ENCODE measurements around the gene PDE4B. TPM values are rescaled to one million over a fixed set of nuclear protein-coding genes. Genes with fewer than 3 reads are reported as not detected.

Gene PDE4B
- total RNA-seq, 1 experiment from 2014 or later, result not detected

- no peak for TF ChIP-seq CTCF (IDR thresholded peaks at IDR 0.05; ENCODE audit: insufficient read depth in 1 of 2, low read depth in 1 of 2, low read length in 1 of 2, severe bottlenecking in 1 of 2, unreplicated experiment in 1 of 2)
- Mint-ChIP-seq H3K36me3 (ENCODE audit: insufficient read depth, unreplicated experiment) (no peaks in the 10 kb centered on the region), H3K4me3 (ENCODE audit: unreplicated experiment) (no peak overlapping the region), H3K4me1 (ENCODE audit: low read depth, unreplicated experiment) (no peaks in the 10 kb centered on the region), H3K27me3 (ENCODE audit: insufficient read depth, unreplicated experiment) (peaks cover 5% of the 10 kb centered on the region), H3K9me3 (ENCODE audit: unreplicated experiment) (no peaks in the 10 kb centered on the region), H3K27ac (ENCODE audit: unreplicated experiment) (no peak overlapping the region)
- Histone ChIP-seq H3K4me3 (ENCODE audit: low read depth, low read length) (no peak overlapping the region), H3K9me3 (no peaks in the 10 kb centered on the region), H3K27me3 (replicated peaks; ENCODE audit: control insufficient read depth, insufficient read depth, low read length) (no peaks in the 10 kb centered on the region), H3K4me1 (no peaks in the 10 kb centered on the region), H3K36me3 (ENCODE audit: control insufficient read depth, insufficient read depth, low read length) (no peaks in the 10 kb centered on the region)
- ChIA-PET POLR2A (no interaction called here), CTCF (no interaction called here)
- intact Hi-C loops (cut with micrococcal nuclease; ENCODE audit: unreplicated experiment), result loop anchor here (10.0 kb wide), 1 partner anchor 191 kb away; no protein-coding TSS in a partner anchor
- BruUV-seq (replicated peaks), result no TSS peak
- DNase-seq, result no peak
These were observed 453.0 kb downstream of the PDE4B start for GRCh38 chr1:66245691-66246090.

- H3K36me3 ChIP-seq (ENCODE audit: control insufficient read depth, insufficient read depth, low read length), result no peaks in the 10 kb centered on the region
- BruUV-seq (replicated peaks), result no TSS peak
- intact Hi-C loops (cut with micrococcal nuclease; ENCODE audit: unreplicated experiment), result loop anchor here (10.0 kb wide), 1 partner anchor 192 kb away; no protein-coding TSS in a partner anchor
- H3K27me3 ChIP-seq (replicated peaks; ENCODE audit: control insufficient read depth, insufficient read depth, low read length), result no peaks in the 10 kb centered on the region
- no peak for TF ChIP-seq CTCF (IDR thresholded peaks at IDR 0.05; ENCODE audit: insufficient read depth in 1 of 2, low read depth in 1 of 2, low read length in 1 of 2, severe bottlenecking in 1 of 2, unreplicated experiment in 1 of 2)
- no peaks in the 10 kb centered on the region for H3K4me1 Mint-ChIP-seq (ENCODE audit: low read depth, unreplicated experiment)
- H3K4me3 ChIP-seq (ENCODE audit: low read depth, low read length), result no peak overlapping the region
- CTCF ChIA-PET, result no interaction called here
- peaks cover 8% of the 10 kb centered on the region for H3K27me3 Mint-ChIP-seq (ENCODE audit: insufficient read depth, unreplicated experiment)
- POLR2A ChIA-PET, result no interaction called here
- H3K27ac Mint-ChIP-seq (ENCODE audit: unreplicated experiment), result no peak overlapping the region
- H3K4me3 Mint-ChIP-seq (ENCODE audit: unreplicated experiment), result no peak overlapping the region
- no peaks in the 10 kb centered on the region for H3K4me1 ChIP-seq
- no peak for DNase-seq
- H3K9me3 ChIP-seq, result no peaks in the 10 kb centered on the region
- H3K36me3 Mint-ChIP-seq (ENCODE audit: insufficient read depth, unreplicated experiment), result no peaks in the 10 kb centered on the region
- no peaks in the 10 kb centered on the region for H3K9me3 Mint-ChIP-seq (ENCODE audit: unreplicated experiment)
These were observed 453.9 kb downstream of the PDE4B start for GRCh38 chr1:66246351-66247269.

- POLR2A ChIA-PET, result no interaction called here
- peaks cover 11% of the 10 kb centered on the region for H3K27me3 Mint-ChIP-seq (ENCODE audit: insufficient read depth, unreplicated experiment)
- H3K4me1 ChIP-seq, result no peaks in the 10 kb centered on the region
- no peak for DNase-seq
- H3K36me3 Mint-ChIP-seq (ENCODE audit: insufficient read depth, unreplicated experiment), result no peaks in the 10 kb centered on the region
- no peaks in the 10 kb centered on the region for H3K36me3 ChIP-seq (ENCODE audit: control insufficient read depth, insufficient read depth, low read length)
- no peaks in the 10 kb centered on the region for H3K9me3 Mint-ChIP-seq (ENCODE audit: unreplicated experiment)
- no peak overlapping the region for H3K27ac Mint-ChIP-seq (ENCODE audit: unreplicated experiment)
- no TSS peak for BruUV-seq (replicated peaks)
- intact Hi-C loops (cut with micrococcal nuclease; ENCODE audit: unreplicated experiment), result loop anchor here (10.0 kb wide), 1 partner anchor 193 kb away; no protein-coding TSS in a partner anchor
- CTCF ChIA-PET, result no interaction called here
- no peak overlapping the region for H3K4me3 ChIP-seq (ENCODE audit: low read depth, low read length)
- TF ChIP-seq CTCF (IDR thresholded peaks at IDR 0.05; ENCODE audit: insufficient read depth in 1 of 2, low read depth in 1 of 2, low read length in 1 of 2, severe bottlenecking in 1 of 2, unreplicated experiment in 1 of 2), result no peak
- no peak overlapping the region for H3K4me3 Mint-ChIP-seq (ENCODE audit: unreplicated experiment)
- H3K27me3 ChIP-seq (replicated peaks; ENCODE audit: control insufficient read depth, insufficient read depth, low read length), result no peaks in the 10 kb centered on the region
- H3K4me1 Mint-ChIP-seq (ENCODE audit: low read depth, unreplicated experiment), result no peaks in the 10 kb centered on the region
- no peaks in the 10 kb centered on the region for H3K9me3 ChIP-seq
These were observed 454.9 kb downstream of the PDE4B start for GRCh38 chr1:66247415-66248208.
